NCI-H1694 treated with DMSO at 0.1 percent for 48 hours (cell line): ENCODE measurements around the gene CDK4.

ENCODE experiments used
- DNase-seq: peaks from one replicate; lab custom pipeline; 2025; lab: John Stamatoyannopoulos, UW

The CDK4 gene

DNA sequence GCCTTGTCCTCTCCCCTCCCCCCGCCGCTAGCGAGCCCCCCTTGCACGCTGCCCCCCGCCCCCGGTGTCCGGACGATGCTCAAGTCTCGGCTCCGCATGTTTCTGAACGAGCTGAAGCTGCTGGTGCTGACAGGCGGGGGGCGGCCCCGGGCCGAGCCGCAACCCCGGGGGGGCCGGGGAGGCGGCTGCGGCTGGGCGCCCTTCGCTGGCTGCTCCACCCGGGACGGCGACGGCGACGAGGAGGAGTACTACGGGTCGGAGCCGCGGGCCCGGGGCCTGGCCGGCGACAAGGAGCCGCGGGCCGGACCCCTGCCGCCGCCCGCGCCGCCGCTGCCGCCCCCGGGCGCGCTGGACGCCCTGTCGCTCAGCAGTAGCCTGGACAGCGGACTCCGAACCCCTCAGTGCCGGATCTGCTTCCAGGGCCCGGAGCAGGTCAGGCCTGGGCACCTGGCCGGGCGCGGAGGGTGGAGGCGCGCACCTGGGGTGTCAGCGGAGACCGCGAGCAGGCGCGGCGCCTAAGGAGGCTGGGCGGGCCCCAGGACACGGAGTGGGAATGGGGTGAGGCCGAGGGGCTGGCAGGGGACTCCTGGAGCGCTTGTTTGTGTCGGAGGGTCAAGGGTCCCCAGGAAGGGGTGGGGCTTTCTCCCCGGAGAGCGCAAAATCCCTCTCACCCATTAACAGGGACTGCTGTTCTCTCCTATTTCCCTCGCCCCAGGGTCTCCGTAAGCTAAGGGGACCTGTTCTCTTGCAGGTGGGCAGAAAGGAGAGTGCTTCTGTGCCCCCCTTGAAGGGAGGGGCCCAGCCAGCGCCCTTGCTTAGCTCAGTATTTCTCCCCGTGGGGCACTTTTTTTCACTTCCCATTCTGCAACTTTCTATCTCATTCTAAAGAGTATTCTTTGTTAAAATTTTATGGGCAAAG lies 3.6 kb upstream of the CDK4 start:
- DNase-seq = no peak

DNA sequence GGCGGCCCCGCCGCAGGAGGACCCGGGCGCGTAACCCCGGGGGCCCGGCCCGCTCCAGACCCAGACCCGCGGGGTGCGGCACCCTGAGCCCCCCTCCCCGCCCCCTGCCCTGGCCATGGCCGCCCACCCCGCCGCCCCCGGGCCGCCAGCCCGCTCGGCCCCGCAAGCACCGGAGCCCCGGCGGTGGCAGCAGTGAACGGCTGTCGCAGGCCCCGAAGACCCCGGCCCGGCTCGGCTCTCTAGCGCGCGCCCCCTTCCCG lies 3.0 kb upstream of the CDK4 start:
- no peak for DNase-seq

DNA sequence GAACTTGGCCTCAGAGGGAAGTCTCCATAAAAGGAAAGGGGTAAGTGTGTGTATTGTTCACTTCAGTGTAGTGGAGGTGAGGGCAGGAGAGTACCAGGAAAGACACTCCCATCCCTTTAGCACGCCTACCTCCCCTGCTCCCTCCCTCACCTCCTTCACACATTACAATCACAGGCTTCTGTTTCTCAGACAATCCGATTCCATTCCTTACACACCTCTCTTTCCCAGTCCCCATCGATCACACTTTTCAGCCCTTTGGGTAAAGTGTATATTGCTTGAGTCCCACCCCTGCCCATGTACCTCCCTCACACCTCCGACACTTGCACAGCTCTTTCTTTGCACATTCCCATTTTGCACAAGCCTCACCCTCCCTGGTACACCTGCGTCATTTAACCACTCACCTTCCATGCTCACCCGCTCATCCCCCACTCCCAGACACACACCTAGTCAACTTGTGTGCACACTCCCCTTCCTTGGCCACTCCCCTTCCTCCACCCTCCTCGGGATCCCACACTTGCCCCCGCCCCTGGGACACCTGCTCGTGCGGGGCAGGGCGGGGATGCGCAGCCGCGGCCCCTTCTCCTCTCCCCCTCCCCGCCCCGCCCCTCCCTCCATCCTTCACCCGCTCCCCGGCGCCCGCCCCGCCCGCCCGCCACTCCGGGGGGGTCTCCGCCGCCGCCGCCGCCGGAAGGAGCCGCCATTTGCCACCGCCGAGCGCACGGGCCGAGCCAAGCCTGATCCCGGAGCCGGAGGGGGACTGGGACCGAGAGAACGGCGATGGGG lies 2.5 kb upstream of the CDK4 start, which contains the start of gene MARCHF9:
MARCHF9 (plus strand) TSS at position 693 of the 783 bp plus-strand sequence. CDS start 426 bp downstream, outside the sequence.
- peak; percentile 29 for DNase-seq

DNA sequence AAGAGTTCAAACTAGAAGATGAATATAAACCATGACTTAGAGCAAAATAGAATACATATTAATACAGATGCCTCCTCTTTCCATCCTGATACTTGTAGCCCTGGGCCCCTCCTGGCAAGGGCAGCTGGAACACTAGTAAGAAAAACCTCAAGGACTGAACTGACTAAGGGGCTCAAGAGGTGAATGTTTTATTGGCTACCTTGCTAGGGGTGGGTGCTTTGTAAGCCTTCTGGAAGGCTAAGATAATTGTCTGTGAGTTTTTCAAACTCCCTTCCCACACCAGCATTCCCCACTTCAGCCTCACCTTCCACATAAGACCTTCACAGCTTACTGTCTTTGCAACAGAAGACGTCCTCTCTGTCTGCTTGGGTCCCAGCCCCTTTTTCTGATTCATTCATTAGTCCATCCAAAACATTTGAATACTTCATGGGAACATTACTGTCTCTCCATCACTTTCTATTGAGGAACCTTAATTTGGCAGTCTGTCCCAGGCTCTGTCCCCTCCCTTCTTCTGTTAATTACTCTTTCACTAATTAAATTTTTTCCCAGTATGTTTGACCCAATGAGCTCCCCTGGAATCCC lies 1.7 kb upstream of the CDK4 start:
- DNase-seq = no peak

DNA sequence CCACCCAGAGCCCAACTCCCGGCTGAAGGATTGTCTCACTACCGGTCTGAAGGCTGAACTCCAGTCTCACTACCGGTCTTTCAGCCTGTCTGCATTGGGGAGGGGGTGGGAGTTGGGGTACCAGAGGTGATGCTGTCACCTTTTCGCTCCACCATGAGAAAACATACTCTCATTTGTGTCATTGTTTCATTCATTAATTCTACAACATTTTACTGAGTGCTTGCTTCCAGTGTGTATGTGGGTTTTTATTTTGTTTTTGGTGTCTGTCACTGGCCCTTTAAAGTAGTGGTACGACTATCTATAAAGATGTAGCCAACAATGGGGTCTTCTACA lies 524 bp upstream of the CDK4 start:
- DNase-seq = no peak

DNA sequence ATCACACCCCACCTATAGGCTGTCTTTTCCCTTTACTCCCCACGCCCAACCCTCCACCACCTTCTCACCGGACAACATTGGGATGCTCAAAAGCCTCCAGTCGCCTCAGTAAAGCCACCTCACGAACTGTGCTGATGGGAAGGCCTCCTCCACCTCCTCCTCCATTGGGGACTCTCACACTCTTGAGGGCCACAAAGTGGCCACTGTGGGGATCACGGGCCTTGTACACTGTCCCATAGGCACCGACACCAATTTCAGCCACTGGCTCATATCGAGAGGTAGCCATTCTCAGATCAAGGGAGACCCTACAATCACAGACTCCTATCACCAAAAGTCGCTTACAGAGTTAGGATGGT lies 700 bp downstream of the CDK4 start:
- DNase-seq = no peak

DNA sequence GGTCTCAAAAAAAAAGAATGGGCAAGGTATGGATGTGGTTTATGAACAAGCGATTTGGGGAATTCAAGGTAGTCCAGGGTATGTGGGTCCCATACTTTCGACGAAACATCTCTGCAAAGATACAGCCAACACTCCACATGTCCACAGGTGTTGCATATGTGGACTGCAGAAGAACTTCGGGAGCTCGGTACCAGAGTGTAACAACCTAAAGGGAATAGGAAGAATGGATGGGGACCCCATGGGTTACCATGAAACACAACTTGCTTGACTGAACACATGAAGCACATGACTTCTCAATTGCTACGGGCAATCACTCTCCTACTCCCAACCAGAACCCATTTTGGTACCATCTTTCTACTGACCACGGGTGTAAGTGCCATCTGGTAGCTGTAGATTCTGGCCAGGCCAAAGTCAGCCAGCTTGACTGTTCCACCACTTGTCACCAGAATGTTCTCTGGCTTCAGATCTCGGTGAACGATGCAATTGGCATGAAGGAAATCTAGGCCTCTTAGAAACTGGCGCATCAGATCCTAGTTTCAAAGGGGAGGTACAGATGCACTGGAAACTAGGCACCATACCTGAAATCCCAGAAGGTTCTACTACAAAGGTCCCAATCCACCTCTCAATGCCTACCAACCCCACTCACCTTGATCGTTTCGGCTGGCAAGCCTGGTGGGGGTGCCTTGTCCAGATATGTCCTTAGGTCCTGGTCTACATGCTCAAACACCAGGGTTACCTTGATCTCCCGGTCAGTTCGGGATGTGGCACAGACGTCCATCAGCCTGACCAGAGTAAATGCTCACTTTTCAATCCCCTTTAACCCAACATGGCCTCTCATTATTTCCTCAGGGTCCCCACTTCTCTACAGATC lies 1.3 kb downstream of the CDK4 start:
- DNase-seq = no peak

DNA sequence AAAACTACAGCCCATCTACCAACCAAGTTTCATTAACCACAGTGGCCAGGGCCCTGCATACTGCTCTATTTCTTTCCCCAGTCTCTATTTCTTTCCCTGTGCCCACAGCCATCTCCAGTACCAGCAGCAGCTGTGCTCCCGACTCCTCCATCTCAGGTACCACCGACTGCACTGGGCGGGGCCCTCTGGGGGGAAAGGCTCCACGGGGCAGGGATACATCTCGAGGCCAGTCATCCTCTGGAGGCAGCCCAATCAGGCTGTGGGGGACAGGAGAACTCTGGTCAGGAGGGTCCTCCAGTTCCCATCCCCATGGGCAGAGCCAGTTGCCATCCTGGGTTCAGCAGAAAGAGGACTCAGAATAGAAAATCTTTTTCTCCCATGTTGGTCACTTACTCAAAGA lies 3.0 kb downstream of the CDK4 start:
- DNase-seq = no peak

DNA sequence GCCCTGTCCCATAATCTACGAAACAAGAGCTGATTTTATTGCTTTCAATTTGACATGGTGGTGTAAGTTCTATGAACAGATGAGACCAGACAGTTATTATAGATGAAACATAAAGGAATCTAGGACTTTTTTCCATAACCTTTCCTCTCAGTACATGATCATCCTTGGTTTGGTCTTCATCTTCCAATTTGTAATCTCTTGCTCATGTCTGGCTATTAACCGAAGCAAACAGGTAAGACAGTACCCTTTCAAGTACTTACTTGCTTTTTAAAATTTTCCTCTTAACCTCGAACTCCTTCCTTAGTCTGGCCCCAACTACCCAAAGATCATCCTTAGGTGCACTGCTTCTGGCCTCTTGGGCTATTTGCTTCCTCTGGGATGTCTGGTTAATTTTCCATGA lies 6.1 kb downstream of the CDK4 start:
- DNase-seq = no peak

DNA sequence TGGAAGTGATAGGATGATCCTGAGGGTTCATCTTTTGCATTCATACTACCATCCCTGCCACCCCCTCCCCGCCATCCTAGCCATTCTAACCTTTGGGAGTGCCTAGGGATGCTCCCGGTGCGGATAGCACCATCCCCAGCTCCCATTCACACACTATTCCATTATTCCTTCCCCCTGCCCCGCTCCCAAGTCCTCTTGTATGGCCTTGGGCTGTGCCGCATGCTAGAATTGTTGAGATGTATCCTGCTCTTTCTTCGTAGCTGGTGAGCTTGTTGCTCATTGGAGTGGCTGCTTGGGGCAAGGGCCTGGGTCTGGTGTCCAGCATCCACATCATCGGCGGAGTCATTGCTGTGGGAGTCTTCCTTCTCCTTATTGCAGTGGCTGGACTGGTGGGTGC lies 6.6 kb downstream of the CDK4 start:
- no peak for DNase-seq

DNA sequence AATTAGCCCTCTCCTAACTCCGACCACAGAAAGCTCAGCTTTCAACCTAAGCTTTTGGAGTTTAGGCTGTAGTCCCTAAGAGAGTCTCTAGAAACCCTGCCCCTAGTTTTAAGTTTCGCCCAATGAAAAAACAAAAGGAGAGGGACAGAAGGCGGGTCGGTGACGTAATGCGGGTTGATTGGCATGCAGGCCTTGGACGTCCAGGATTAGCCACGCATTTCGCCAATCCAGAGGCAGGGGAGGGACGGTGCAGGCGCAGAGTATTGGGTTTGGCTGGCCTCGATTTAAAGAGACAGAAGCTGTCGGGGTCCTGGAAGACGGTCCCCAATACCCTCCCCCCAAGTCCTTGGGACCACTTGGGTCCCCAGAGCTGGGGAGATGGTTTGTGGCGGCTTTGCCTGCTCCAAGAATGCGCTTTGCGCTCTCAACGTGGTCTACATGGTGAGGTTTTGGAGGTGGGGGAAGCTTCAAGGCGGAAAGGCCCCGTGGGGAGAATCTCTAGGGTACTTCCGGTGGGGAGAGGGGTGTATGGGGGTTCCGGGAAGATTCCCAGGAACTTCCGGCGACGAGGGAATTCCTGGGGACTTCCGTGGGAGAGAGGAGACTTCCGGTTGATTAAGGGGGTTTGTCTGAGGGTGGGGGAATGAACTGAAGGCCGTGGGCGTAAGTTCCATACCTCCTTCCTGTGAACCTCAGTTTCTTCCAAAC lies 7.2 kb downstream of the CDK4 start, which contains the start of gene TSPAN31:
TSPAN31 (plus strand) TSS at position 263 of the 708 bp plus-strand sequence; CDS start at position 379, 116 bp downstream.
- DNase-seq = peak; percentile 93

DNA sequence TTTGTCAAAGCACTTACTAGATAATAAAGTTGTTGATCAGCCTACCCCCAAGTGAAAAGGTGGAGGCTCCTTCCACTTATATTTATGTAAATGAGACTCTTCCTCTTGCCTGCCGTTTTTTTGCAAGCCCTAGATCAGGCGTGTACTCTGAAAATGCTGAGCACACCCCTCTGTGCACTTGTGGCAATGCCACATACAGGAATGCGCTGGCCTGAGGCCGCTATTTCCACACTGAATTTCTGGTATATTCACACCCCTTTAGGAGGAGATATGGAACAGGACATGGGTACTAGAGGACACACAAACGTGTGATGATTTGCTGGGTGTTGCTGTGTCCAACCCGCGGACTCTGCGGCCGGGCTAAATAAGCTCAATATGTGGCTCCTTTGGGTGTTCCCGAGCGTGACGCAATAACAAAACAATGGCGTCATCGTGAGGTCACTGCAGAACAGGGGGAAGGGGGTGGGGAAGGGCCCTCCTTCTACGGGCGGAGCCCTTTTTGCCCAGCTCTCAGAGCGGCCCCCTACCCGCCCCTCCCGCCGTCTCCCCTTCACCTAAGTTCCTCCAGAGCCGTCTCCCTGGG lies 7.8 kb downstream of the CDK4 start:
- DNase-seq = no peak

DNA sequence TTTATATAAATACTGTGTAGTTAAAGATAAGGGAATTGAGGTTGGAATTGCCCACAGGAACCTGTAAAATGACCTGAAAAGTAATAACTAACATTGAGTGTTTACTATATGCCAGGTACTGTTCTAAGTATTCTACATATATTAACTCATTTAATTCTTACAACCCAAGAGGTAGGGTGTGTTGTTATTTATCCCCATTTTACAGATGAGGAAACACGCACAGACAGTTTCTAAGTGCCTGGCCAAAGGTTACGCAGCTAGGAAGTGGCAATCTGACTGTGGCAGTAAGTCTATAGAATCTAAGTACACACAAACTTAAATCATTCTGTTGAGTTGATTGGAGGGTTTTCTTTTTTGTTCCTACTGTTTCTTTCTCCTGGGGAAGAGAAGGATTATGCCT lies 8.3 kb downstream of the CDK4 start:
- no peak for DNase-seq

DNA sequence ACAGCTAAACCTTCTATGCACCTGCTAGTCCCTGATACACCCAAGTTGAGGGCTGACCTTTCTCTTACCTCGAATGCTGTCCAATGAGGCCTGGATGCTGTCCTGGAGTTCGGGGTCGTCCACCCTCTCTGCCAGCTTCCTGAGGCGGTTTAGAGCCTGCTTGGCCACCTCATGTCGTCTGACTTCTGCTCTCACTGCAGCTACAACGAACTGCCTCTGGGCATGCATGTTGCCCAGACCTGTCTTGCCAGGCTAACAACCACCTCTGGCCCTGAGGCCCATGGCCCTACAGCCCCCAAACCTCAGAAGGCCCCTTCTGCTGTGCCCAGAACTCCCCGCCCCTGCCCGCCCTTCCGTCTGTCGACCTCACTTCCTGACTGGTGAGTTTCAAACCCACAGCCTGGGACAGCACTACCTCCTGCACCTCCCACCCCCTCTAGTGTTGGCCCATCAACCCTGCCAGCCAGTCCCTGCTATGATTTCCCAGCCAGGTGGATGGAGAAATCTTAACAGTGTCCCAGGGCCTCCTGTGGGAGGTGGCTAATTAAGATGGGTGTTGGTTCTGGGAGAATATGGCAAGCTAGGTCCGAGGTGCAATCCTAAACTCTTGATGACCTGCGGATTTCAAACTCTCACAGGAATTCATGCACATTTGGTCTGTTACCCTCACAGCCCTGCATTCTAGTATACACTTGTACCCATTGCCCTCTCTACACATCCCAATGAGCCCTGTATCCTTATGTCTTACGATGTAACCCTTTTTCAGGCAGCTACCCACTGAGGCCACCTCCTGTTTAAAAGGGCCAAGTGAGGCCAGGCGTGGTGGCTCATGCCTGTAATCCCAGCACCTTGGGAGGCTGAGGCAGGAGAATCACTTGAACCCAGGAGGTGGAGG lies 10.0 kb downstream of the CDK4 start:
- DNase-seq = no peak

DNA sequence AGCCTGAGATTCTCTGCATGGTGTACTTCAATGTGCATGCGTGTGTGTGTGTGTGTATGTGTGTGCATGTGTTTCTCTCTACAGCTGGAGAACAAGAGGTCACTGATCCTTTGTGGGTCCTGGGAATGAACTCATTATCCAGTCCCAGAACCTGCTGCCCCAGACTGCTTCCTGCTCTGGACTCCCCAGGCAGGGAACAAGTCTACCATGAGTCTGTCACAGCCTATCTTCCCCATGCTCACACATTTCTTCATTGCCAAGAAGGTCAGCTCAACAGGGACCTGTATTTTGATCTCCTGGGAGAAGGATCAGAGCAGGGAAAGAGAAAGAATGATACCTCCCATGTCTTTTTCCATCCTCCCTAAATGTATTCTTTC lies 10.7 kb downstream of the CDK4 start:
- DNase-seq = no peak

DNA sequence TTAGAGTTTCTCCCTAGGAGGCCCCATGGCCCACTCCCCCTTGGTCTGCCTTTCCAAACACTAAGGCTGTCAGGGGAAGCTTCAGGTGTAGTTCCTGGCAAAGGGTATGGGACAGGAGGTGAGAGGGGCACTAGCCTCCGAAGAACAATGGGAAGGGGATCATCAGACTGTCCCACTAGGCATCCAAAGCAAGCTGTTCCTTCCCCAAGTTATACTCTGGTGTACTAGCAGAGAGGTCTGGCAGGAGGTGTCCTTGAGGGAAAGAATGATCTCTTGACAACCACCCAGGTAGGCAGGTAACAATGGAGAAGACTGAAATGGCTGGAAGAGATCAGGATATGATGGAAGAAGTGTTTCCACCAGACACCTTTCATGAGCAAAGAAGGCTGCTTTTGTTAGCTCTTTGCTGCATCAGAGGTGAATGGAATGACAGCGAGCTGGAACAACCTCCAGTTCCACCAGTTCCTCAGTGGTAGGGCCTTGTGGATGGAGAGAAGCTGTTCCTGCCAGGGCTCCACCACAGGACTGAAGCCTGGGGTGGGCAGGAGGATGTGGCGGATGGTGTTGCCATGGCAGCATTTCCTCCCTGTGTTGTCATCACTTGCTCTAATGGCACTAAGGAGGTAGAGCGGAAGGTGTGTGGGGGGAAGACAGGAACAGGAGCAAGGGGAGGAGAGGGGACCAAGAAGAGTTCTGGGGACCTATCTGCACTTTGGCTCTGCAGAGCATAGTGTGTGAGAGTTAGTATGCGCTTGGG lies 11.3 kb downstream of the CDK4 start:
- DNase-seq = no peak

DNA sequence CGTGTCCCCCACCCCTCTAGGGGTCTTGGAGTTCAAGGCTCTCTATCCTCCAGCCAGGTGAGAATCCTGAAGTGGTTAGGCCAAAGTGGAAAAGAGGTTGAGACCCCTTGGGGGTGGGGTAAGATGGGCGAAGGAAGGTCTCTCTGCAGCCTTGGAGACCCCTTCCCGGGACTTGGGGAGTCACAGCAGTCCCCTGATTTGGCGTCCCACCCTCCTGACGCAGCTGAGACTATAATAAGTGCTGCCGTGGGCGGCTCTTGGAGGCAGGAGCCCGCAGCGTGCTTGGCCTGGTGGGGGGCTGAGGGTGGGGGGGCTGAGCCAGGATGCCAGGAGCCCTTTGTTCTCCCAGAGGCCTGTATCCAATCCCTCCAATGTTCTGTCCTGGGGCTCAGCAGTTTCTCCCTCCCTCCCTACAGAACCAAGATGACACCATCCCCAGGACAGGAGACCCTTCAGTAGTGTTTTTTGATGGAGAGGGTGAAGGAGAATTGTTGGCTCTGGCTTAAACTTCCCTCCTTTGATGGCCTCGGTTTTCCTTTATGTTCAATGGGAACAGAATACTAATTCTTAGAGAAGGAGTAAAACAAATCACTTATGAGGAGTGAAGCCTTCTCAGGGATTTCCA lies 12.1 kb downstream of the CDK4 start:
- no peak for DNase-seq

DNA sequence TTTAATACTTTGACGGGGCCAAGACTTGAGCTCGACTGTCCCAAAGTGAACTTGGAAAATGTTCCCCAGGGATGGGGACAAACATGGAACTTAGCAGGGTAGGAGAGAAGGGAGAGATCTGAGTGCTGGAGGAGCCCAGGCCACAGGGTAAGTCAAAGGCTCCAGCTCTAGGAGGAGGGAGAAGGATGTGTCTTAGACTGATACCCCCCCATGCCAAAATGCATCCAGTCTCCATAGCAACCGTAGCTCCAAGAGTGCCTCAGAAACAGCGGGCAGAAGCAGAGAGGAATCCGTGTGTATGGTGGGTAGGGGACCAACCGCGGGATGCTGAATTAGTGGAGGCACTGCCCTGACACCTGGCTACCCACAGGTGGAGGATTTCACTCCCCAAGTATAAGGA lies 12.7 kb downstream of the CDK4 start:
- DNase-seq = no peak

DNA sequence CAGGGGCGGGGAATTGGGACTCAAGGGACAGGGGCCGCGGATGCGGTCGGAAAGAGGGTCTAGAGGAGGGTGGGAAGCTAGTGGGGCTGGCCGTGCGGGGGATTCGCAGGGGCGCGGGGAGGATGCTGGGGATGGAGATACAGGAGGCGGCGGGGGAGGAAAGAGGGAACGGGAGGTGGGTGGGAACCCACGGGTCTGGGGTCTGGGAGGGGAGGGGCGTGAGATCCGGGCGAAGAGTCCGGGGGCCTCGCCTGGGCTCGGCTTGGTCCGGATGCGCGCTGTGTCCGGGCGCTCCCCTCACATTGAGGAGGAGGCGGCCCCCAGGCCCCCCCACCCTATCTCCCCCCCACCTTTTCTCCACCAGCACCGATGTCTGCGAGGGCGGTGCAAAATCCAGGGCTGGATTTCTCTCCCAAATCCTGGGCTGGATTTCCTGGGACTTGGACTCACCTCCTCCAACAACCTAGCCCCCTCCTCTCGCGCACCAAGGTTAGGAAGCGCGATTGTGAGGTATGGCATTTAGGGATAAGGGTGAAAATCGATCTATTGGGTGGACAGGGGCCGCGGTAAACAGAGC lies 13.4 kb downstream of the CDK4 start, which contains the start of gene AGAP2:
AGAP2 (minus strand) TSS at position 82 of the 577 bp plus-strand sequence. CDS start 496 bp downstream, outside the sequence.
- DNase-seq = peak; percentile 39
